Measurements from ENCODE around the gene C20orf204.

GRCh38 chr20:64052987-64053840, 17.2 kb downstream of the C20orf204 start:
- TF ChIP-seq CTCF (IDR thresholded peaks at IDR 0.05) (no peak), POLR2A (IDR thresholded peaks at IDR 0.05) (no peak)

All from esophagus squamous epithelium (tissue), 4 donors.